Pancreas (tissue), 10 donors: ENCODE results near the gene CACNA1G. TPM values are rescaled to one million over a fixed set of nuclear protein-coding genes. Genes with fewer than 3 reads are reported as not detected.

Experiments
- ATAC-seq, 4 donors: fragments of 200-7000 bp; cut with Tn5 transposase; one replicate each; pipeline versions ENCODE4 v1.8.0 to v1.9.1; 2020; ENCODE audit warnings: mild to moderate bottlenecking in 4 of 4, moderate library complexity in 4 of 4
- DNase-seq, 6 donors: peaks; one replicate each; pipeline ENCODE4 v3.0.0-alpha.2; 2020
- FAIRE-seq: peaks from 2 replicates; lab custom pipeline; 2012; peaks lifted over from hg19 to GRCh38; lab: Jason Lieb, UNC
- H3K27ac ChIP-seq, 4 donors: fragments of 200-600 bp; sonication (generic); 1 replicate in 3 of 4; 2 replicates in 1 of 4; pipeline versions ENCODE4 v1.5.0 to v1.8.0; 2020
- H3K27me3 ChIP-seq, 4 donors: fragments of 200-600 bp; one replicate each; pipeline ENCODE4 v1.8.0; 2021
- H3K36me3 ChIP-seq, 3 donors: fragments of 200-600 bp; sonication (generic) in 1 of 3; one replicate each; pipeline versions ENCODE4 v1.5.0 to v1.8.0; 2020 to 2021
- H3K4me1 ChIP-seq, 3 donors: fragments of 200-600 bp; one replicate each; pipeline ENCODE4 v1.8.0; 2021
- H3K4me3 ChIP-seq, 4 donors: fragments of 200-600 bp; sonication (generic) in 2 of 4; one replicate each; pipeline versions ENCODE4 v1.5.0 to v1.8.0; 2020 to 2021
- H3K9me3 ChIP-seq, 4 donors: fragments of 200-600 bp; one replicate each; pipeline ENCODE4 v1.8.0; 2021
- WGBS, 2 donors: extraction: QIAGEN DNeasy Blood & Tissue Kit; methylation state at CpG; one replicate each; pipeline ENCODE4 v1.1.7; 2013; 5-methylcytosine and 5-hydroxymethylcytosine counted together
- intact Hi-C, 3 donors: fragments of 100-400 bp; cut with DNase I; formaldehyde crosslinking; loops; one replicate each; pipeline versions ENCODE4 v1.11.1 to v1.14.2; 2022
- polyA plus RNA-seq, 2 donors: library from polyadenylated mRNA; stranded (reverse); fragments of 200-250 nt; gene quantifications; one replicate each; pipeline ENCODE4 v1.2.3, GENCODE V29; 2013
- total RNA-seq, 6 donors: library from RNA; stranded (reverse); fragmentation: NEBNext Ultra II Directional in 4 of 6; extraction: Animal tissue kit (Norgen Biotek cat#: 25700) in 4 of 6; gene quantifications; one replicate each; pipeline versions ENCODE4 v1.2.1 to v1.2.4, GENCODE V29; 2021 to 2023
- TF ChIP-seq, protein P1 (sequence below), 4 donors: fragments of 200-600 bp; sonication (generic) in 3 of 4; IDR thresholded peaks; one replicate each; pipeline versions ENCODE4 v1.5.0 to v1.8.0; 2021; ENCODE audit warnings: antibody characterized with exemption in 4 of 4
- donor health status: healthy with polysubstance abuse.
- donor health status: DM: no; HTN: no; CAD: no; lungs with moderate emphysema.
- donor health status: DM: no; HTN: no; CAD: no.
- donor health status: control.
- donor health status: control.
- donor health status: Bipolar disorder and iron deficiency.
- donor health status: DM: yes; HTN: yes; CAD: no.
- donor health status: DM: no; HTN: no; CAD: no.
- donor health status: DM: no; HTN: no; CAD: no.
- donor health status: DM: yes; HTN: yes; CAD: no.

The CACNA1G gene
- total and polyA plus RNA-seq, 8 donors, result 0.02 to 0.37 (median 0.09) TPM; not detected in 1

DNA sequence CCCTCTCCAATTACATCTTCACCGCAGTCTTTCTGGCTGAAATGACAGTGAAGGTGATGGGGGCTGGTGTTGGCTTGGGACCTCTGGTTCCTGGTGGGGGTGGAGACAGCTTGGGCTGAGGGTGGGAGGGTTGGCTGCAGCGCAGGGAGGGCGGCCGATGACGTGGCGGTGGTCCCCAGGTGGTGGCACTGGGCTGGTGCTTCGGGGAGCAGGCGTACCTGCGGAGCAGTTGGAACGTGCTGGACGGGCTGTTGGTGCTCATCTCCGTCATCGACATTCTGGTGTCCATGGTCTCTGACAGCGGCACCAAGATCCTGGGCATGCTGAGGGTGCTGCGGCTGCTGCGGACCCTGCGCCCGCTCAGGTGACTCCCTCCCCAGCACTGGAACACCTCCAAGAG lies 42.3 kb downstream of the CACNA1G start:
- H3K27ac ChIP-seq, result no peak overlapping the region
- no peak for DNase-seq
- ATAC-seq, result no peak
- TF ChIP-seq, protein P1, sequence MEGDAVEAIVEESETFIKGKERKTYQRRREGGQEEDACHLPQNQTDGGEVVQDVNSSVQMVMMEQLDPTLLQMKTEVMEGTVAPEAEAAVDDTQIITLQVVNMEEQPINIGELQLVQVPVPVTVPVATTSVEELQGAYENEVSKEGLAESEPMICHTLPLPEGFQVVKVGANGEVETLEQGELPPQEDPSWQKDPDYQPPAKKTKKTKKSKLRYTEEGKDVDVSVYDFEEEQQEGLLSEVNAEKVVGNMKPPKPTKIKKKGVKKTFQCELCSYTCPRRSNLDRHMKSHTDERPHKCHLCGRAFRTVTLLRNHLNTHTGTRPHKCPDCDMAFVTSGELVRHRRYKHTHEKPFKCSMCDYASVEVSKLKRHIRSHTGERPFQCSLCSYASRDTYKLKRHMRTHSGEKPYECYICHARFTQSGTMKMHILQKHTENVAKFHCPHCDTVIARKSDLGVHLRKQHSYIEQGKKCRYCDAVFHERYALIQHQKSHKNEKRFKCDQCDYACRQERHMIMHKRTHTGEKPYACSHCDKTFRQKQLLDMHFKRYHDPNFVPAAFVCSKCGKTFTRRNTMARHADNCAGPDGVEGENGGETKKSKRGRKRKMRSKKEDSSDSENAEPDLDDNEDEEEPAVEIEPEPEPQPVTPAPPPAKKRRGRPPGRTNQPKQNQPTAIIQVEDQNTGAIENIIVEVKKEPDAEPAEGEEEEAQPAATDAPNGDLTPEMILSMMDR (IDR thresholded peaks at IDR 0.05), result no peak
- no peaks in the 10 kb centered on the region for H3K4me1 ChIP-seq
- H3K27me3 ChIP-seq, result no peaks in the 10 kb centered on the region
- no peak for FAIRE-seq
- intact Hi-C loops, result loop anchor here in 1 of 3 donors (10.0 kb wide), 1 partner anchor 118 kb away; no protein-coding TSS in a partner anchor
- H3K9me3 ChIP-seq, result no peaks in the 10 kb centered on the region
- no peak overlapping the region for H3K4me3 ChIP-seq
- WGBS, 2 donors, result 65 to 81% methylated on average over 17 to 18 of the region's 18 CpGs
- no peaks in the 10 kb centered on the region for H3K36me3 ChIP-seq

DNA sequence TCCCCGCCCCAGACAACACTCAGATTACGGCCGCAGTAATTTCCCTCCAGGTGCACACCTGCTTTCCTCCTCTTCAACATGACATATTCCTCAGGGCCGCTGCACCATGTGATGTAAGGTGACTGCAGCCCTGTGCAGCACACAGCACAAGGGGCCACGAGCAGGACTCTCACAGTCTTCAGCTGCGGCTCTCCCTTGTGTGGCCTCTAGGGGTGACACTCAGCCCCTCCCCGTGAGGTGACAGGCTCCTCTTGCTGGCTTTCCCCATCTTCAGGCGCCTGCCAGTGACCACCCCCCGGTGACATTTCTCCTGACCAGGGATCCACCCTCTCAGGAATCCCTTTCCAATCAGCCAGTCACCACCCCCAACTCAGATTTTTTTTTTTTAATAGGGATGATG lies 42.8 kb downstream of the CACNA1G start:
- DNase-seq (no peak), ATAC-seq (no peak), FAIRE-seq (no peak)

DNA sequence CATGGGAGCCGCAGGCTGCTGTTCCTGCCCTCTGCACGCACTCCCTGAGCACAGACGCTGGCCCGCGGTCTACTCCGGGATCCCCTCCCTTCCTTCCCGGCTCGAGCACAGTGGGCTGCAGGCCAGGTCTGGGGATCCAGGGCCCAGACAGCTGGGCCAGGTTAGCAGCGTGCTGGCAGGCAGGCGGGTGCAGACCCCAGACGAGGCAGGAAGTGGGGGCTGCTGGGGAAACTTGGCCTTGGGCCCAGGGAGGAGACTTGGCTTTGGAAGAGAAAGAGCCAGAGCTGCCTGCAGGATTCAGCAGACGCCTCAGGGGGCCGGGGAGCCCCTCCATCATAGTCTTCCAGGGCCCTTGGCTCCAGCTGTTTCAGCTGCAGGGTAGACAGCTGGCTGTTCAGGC lies 44.0 kb downstream of the CACNA1G start:
- Histone ChIP-seq H3K9me3 (no peaks in the 10 kb centered on the region), H3K36me3 (no peaks in the 10 kb centered on the region), H3K27me3 (no peaks in the 10 kb centered on the region), H3K27ac (no peak overlapping the region), H3K4me3 (no peak overlapping the region), H3K4me1 (no peaks in the 10 kb centered on the region)
- intact Hi-C loops, result loop anchor here in 1 of 3 donors (10.0 kb wide), 1 partner anchor 120 kb away; no protein-coding TSS in a partner anchor
- ATAC-seq (peak in 3 of 4 donors; percentile 49 to 56 (median 51)), DNase-seq (no peak), FAIRE-seq (no peak)
- TF ChIP-seq, protein P1 (IDR thresholded peaks at IDR 0.05), result no peak
- WGBS, 2 donors, result 42 to 45% methylated on average over 13 of the region's 13 CpGs

More for the DNA sequence above, 42.8 kb downstream of the CACNA1G start:
- H3K36me3 ChIP-seq, result no peaks in the 10 kb centered on the region
- H3K27me3 ChIP-seq, result no peaks in the 10 kb centered on the region
- no peaks in the 10 kb centered on the region for H3K9me3 ChIP-seq
- no peak overlapping the region for H3K27ac ChIP-seq
- TF ChIP-seq, protein P1 (IDR thresholded peaks at IDR 0.05), result no peak
- intact Hi-C loops, result loop anchor here in 1 of 3 donors (10.0 kb wide), 1 partner anchor 119 kb away; no protein-coding TSS in a partner anchor
- no peak overlapping the region for H3K4me3 ChIP-seq
- 32 to 39% methylated on average over 9 of the region's 9 CpGs for WGBS, 2 donors
- H3K4me1 ChIP-seq, result no peaks in the 10 kb centered on the region

- TF ChIP-seq, protein P1 (IDR thresholded peaks at IDR 0.05), result no peak
- Histone ChIP-seq H3K4me1 (no peaks in the 10 kb centered on the region), H3K36me3 (no peaks in the 10 kb centered on the region), H3K27me3 (no peaks in the 10 kb centered on the region), H3K4me3 (no peak overlapping the region), H3K9me3 (no peaks in the 10 kb centered on the region), H3K27ac (no peak overlapping the region)
- no peak for DNase-seq
- WGBS, 2 donors, result 73 to 84% methylated on average over 10 of the region's 10 CpGs
- intact Hi-C loops, result loop anchor here in 1 of 3 donors (10.0 kb wide), 1 partner anchor 121 kb away; no protein-coding TSS in a partner anchor
- ATAC-seq, result no peak
- FAIRE-seq, result no peak
Observed at GRCh38 chr17:50605429-50605828, 44.9 kb downstream of the CACNA1G start.

GRCh38 chr17:50607522-50608175 lies 47.1 kb downstream of the CACNA1G start:
- ATAC-seq (no peak), DNase-seq (no peak), FAIRE-seq (no peak)
- no peaks in the 10 kb centered on the region for H3K27me3 ChIP-seq
- no peaks in the 10 kb centered on the region for H3K4me1 ChIP-seq
- WGBS, 2 donors, result 78 to 86% methylated on average over 18 to 19 of the region's 19 CpGs
- H3K4me3 ChIP-seq, result no peak overlapping the region
- no peaks in the 10 kb centered on the region for H3K36me3 ChIP-seq
- H3K27ac ChIP-seq, result no peak overlapping the region
- intact Hi-C loops, result loop anchor here in 1 of 3 donors (10.0 kb wide), 1 partner anchor 123 kb away; no protein-coding TSS in a partner anchor
- TF ChIP-seq, protein P1 (IDR thresholded peaks at IDR 0.05), result no peak
- H3K9me3 ChIP-seq, result no peaks in the 10 kb centered on the region
